HG03175 (cell line): Measurements from ENCODE around the gene CCDC127.
A peak's percentile ranks its signal among the peaks of the same experiment; 100 is the strongest.
"Not testable (repeated sequence)": the region's sequence is repeated elsewhere in the genome, so short reads cannot be mapped to it uniquely, and the experiment has no call there.

Experiments
- ATAC-seq: cut with Tn5 transposase; IDR thresholded peaks from one replicate; pipeline ENCODE4 v1.9.1; 2021; ENCODE audit warnings: mild to moderate bottlenecking, moderate library complexity; ENCODE audit not compliant: unreplicated experiment

Gene CCDC127

GRCh38 chr5:235527-235926 lies 17.6 kb upstream of the CCDC127 start:
- ATAC-seq = not testable (repeated sequence)

- no peak for ATAC-seq
These were observed 16.5 kb upstream of the CCDC127 start for GRCh38 chr5:234450-234849.

- not testable (repeated sequence) for ATAC-seq
These were observed 15.5 kb upstream of the CCDC127 start for GRCh38 chr5:233426-233825.

GRCh38 chr5:231661-232060 lies 13.7 kb upstream of the CCDC127 start:
- no peak for ATAC-seq

- ATAC-seq = no peak
These were observed 12.8 kb upstream of the CCDC127 start for GRCh38 chr5:230711-231110.

- no peak for ATAC-seq
These were observed 10.9 kb upstream of the CCDC127 start for GRCh38 chr5:228886-229285.

GRCh38 chr5:227375-227774 lies 9.4 kb upstream of the CCDC127 start:
- ATAC-seq = not testable (repeated sequence)

- no peak for ATAC-seq
These were observed 7.4 kb upstream of the CCDC127 start for GRCh38 chr5:225334-225733.

- no peak for ATAC-seq
These were observed 5.8 kb upstream of the CCDC127 start for GRCh38 chr5:223791-224190.

- ATAC-seq = not testable (repeated sequence)
These were observed 5.2 kb upstream of the CCDC127 start for GRCh38 chr5:222951-223715.

- peak; percentile 23 for ATAC-seq
These were observed 2.0 kb upstream of the CCDC127 start for GRCh38 chr5:219991-220390.

- no peak for ATAC-seq
These were observed 1.5 kb upstream of the CCDC127 start for GRCh38 chr5:219460-219863.

GRCh38 chr5:218457-219291 lies 721 bp upstream of the CCDC127 start:
- ATAC-seq = peak; percentile 23

GRCh38 chr5:216076-216475 lies 1.9 kb downstream of the CCDC127 start:
- not testable (repeated sequence) for ATAC-seq

GRCh38 chr5:215256-215655 lies 2.7 kb downstream of the CCDC127 start:
- ATAC-seq = not testable (repeated sequence)

GRCh38 chr5:213803-214395 lies 4.1 kb downstream of the CCDC127 start:
- ATAC-seq = no peak

GRCh38 chr5:208449-209114 lies 9.4 kb downstream of the CCDC127 start:
- ATAC-seq = no peak

GRCh38 chr5:207599-207998 lies 10.4 kb downstream of the CCDC127 start:
- no peak for ATAC-seq

GRCh38 chr5:206927-207536 lies 10.9 kb downstream of the CCDC127 start:
- no peak for ATAC-seq

- no peak for ATAC-seq
These were observed 11.5 kb downstream of the CCDC127 start for GRCh38 chr5:206406-206805.
